Smooth muscle cell (in vitro differentiated cells): ENCODE results near the gene SLC5A2. TPM values are rescaled to one million over a fixed set of nuclear protein-coding genes. Genes with fewer than 3 reads are reported as not detected.

ENCODE experiments used
- DNase-seq: peaks from one replicate; lab custom pipeline; 2025; ENCODE audit not compliant: unreplicated experiment; lab: John Stamatoyannopoulos, UW
- H2AFZ ChIP-seq: fragments of 200-600 bp; sonication (generic); 2 replicates; pipeline ENCODE4 v1.6.0; 2016; ENCODE audit warnings: antibody characterized with exemption, low read depth, mild to moderate bottlenecking
- H3F3A ChIP-seq: fragments of 200-600 bp; sonication (generic); 2 replicates; pipeline ENCODE4 v1.6.0; 2017; ENCODE audit warnings: antibody characterized with exemption, low read depth
- H3K27ac ChIP-seq: fragments of 200-600 bp; sonication (generic); 2 replicates; pipeline ENCODE4 v1.5.1; 2016; ENCODE audit warnings: low read depth, mild to moderate bottlenecking
- H3K27me3 ChIP-seq: fragments of 200-600 bp; sonication (generic); 2 replicates; pipeline ENCODE4 v1.6.1; 2016; ENCODE audit warnings: low read depth, mild to moderate bottlenecking
- H3K36me3 ChIP-seq: fragments of 200-600 bp; sonication (generic); 2 replicates; pipeline ENCODE4 v1.5.1; 2016; ENCODE audit warnings: low read depth
- H3K4me1 ChIP-seq: fragments of 200-600 bp; sonication (generic); 2 replicates; pipeline ENCODE4 v1.5.1; 2016; ENCODE audit warnings: low read depth
- H3K4me2 ChIP-seq: fragments of 200-600 bp; sonication (generic); 2 replicates; pipeline ENCODE4 v1.6.0; 2016; ENCODE audit warnings: mild to moderate bottlenecking
- H3K4me3 ChIP-seq: fragments of 200-600 bp; sonication (generic); 2 replicates; pipeline ENCODE4 v1.5.1; 2016; ENCODE audit warnings: mild to moderate bottlenecking
- H3K79me2 ChIP-seq: fragments of 200-600 bp; sonication (generic); 2 replicates; pipeline ENCODE4 v1.6.0; 2016; ENCODE audit warnings: low read depth, mild to moderate bottlenecking
- H3K9ac ChIP-seq: fragments of 200-600 bp; sonication (generic); 2 replicates; pipeline ENCODE4 v1.6.0; 2016; ENCODE audit warnings: low read depth
- H3K9me3 ChIP-seq: fragments of 200-600 bp; sonication (generic); replicated peaks from 2 replicates; pipeline ENCODE4 v1.5.1; 2016; ENCODE audit warnings: low read depth
- H4K20me1 ChIP-seq: fragments of 200-600 bp; sonication (generic); 2 replicates; pipeline ENCODE4 v1.6.0; 2016; ENCODE audit warnings: low read depth
- WGBS: methylation state at CpG from one replicate; pipeline ENCODE4 v1.1.7; 2016; ENCODE audit warnings: low lambda C conversion rate; 5-methylcytosine and 5-hydroxymethylcytosine counted together
- polyA plus RNA-seq: library from polyadenylated mRNA; unstranded; fragments of >200 nt; fragmentation: Nextera tagmentation; extraction: Ambion mirVana; gene quantifications from 2 replicates; pipeline ENCODE4 v1.2.1, GENCODE V29; 2016
- total RNA-seq: library from RNA; depleted of rRNA; stranded (reverse); fragments of >200 nt; gene quantifications from 2 replicates; pipeline ENCODE4 v1.2.3, GENCODE V29; 2014
- TF ChIP-seq, protein P1 (sequence below): fragments of 200-600 bp; sonication (generic); IDR thresholded peaks from 2 replicates; pipeline ENCODE4 v1.5.1; 2017; ENCODE audit warnings: borderline replicate concordance, mild to moderate bottlenecking, antibody characterized with exemption; ENCODE audit not compliant: insufficient read depth, poor library complexity, severe bottlenecking

The SLC5A2 gene
- total RNA-seq (0.40 TPM in 1 of 2 replicates, not detected in the other), polyA plus RNA-seq (5.1 and 10.6 TPM in 2 replicates)

- peaks cover 31% of the 10 kb centered on the region for H3K27me3 ChIP-seq
- no peak within 1 kb of the TSS for H3K27ac ChIP-seq
- no peak within 1 kb of the TSS for H2AFZ ChIP-seq
- H3K9ac ChIP-seq: no peak within 1 kb of the TSS
- H3K4me1 ChIP-seq: peaks cover 5% of the 10 kb centered on the region
- no peaks in the 10 kb centered on the region for H3K36me3 ChIP-seq
- peaks cover 12% of the 10 kb centered on the region for H4K20me1 ChIP-seq
- no peaks in the 10 kb centered on the region for H3K9me3 ChIP-seq
- H3F3A ChIP-seq: peaks cover 15% of the 10 kb centered on the region
- WGBS: 90% methylated on average over 4 of the region's 4 CpGs
- H3K79me2 ChIP-seq: no peaks in the 10 kb centered on the region
- no peak within 1 kb of the TSS for H3K4me3 ChIP-seq
- DNase-seq: no peak
- TF ChIP-seq, protein P1, sequence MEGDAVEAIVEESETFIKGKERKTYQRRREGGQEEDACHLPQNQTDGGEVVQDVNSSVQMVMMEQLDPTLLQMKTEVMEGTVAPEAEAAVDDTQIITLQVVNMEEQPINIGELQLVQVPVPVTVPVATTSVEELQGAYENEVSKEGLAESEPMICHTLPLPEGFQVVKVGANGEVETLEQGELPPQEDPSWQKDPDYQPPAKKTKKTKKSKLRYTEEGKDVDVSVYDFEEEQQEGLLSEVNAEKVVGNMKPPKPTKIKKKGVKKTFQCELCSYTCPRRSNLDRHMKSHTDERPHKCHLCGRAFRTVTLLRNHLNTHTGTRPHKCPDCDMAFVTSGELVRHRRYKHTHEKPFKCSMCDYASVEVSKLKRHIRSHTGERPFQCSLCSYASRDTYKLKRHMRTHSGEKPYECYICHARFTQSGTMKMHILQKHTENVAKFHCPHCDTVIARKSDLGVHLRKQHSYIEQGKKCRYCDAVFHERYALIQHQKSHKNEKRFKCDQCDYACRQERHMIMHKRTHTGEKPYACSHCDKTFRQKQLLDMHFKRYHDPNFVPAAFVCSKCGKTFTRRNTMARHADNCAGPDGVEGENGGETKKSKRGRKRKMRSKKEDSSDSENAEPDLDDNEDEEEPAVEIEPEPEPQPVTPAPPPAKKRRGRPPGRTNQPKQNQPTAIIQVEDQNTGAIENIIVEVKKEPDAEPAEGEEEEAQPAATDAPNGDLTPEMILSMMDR: no peak
- H3K4me2 ChIP-seq: no peak within 1 kb of the TSS
These were observed at the start of gene SLC5A2 for GRCh38 chr16:31483081-31483480. Gene SLC5A2 (plus strand): TSS chr16:31483123. CDS start chr16:31483137, 14 bp downstream.

DNA sequence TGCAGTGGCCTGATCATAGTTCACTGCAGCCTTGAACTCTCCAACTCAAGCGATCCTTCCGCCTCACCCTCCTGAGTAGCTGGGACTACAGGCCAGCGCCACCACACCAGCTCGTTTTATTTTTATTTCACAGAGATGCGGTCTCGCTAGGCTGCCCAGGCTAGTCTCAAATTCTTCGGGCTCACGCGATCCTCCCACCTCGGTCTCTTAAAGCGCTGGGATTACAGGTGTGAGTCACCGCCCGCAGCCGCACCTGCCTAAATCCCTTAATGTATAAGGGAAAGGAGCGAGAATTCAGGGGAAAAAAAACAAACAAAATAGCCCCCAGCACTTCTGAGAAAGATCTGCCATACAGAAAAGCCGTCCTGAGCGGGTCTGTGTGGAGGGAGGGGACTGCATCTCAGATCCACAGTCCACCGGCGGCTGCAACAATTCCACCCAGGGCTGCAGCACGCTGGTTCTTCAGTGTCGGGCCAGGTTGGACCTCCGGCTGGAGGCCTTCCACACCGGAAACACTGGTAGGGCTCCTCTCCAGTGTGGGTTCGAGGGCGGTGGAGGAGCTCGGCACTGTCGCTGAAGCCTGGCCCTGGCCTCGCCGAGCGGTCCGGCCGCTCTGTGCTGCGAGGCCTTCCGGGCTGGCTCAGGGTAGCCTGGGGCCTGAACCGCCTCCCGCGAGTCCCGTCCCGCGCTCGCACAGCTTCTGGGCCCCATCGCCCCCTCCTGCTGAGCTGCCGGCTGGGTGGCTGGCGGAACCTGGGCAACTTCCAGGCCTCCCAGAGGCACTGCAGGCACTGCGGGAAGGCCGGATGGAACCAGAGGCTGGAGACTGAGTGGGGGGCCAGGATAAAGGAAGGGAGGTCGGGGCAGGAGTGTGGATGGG is 47.3 kb upstream of the SLC5A2 start:
- no peak overlapping the region for H2AFZ ChIP-seq
- no peak for DNase-seq
- TF ChIP-seq, protein P1: no peak
- H3K9me3 ChIP-seq: no peaks in the 10 kb centered on the region
- H3K36me3 ChIP-seq: no peaks in the 10 kb centered on the region
- H4K20me1 ChIP-seq: no peaks in the 10 kb centered on the region
- no peak overlapping the region for H3K4me3 ChIP-seq
- H3F3A ChIP-seq: no peaks in the 10 kb centered on the region
- H3K9ac ChIP-seq: no peak overlapping the region
- H3K27ac ChIP-seq: no peak overlapping the region
- WGBS: 88% methylated on average over 47 of the region's 47 CpGs
- H3K4me1 ChIP-seq: no peaks in the 10 kb centered on the region
- no peaks in the 10 kb centered on the region for H3K27me3 ChIP-seq
- H3K4me2 ChIP-seq: no peak overlapping the region
- no peaks in the 10 kb centered on the region for H3K79me2 ChIP-seq

DNA sequence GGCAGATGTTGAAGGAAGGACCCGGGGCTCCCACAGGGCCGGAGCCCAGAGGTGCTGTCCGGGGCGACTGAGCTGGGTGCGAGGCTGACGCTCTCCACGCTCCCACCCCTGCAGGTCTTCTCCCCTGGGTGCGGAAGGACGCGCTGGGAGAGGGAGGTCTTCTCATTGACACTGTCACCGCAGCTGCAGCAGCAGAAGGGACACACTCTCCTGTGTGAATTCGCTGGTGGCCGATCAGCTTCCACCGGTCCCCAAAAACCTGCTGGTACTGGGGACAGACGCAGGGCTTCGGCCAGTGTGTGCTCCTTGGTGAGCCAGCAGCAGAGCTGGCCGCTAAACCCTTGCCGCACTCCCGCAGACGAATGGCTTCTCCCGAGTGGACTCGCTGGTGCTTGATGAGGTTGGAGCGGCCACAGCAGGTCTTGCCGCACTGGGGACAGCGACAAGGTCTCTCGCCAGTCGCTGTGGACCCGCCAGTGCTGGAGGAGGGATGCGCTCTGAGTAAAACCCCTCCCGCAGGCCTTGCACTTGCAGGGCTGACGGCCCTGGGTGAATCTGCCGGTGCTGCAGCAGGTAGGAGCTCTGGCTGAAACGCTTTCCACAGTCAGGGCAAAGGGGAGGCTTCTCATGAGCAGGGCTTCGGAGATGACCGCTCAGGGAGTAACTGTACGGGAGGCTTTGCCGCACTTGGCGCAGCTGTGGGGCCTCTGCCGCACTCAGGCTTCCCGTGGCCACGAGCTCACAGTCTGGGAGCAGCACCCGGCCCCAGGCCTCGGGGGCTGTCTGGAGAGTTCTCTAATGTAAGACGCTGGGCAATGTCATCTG is 46.5 kb upstream of the SLC5A2 start:
- H3F3A ChIP-seq: no peaks in the 10 kb centered on the region
- H3K4me2 ChIP-seq: no peak overlapping the region
- H3K9ac ChIP-seq: no peak overlapping the region
- H3K4me1 ChIP-seq: no peaks in the 10 kb centered on the region
- TF ChIP-seq, protein P1: no peak
- WGBS: 92% methylated on average over 43 of the region's 44 CpGs
- H3K36me3 ChIP-seq: no peaks in the 10 kb centered on the region
- H2AFZ ChIP-seq: no peak overlapping the region
- no peak for DNase-seq
- H3K27me3 ChIP-seq: no peaks in the 10 kb centered on the region
- no peaks in the 10 kb centered on the region for H3K79me2 ChIP-seq
- H3K9me3 ChIP-seq: no peaks in the 10 kb centered on the region
- H4K20me1 ChIP-seq: no peaks in the 10 kb centered on the region
- H3K27ac ChIP-seq: no peak overlapping the region
- no peak overlapping the region for H3K4me3 ChIP-seq
